Stomach (tissue), 4 donors: ENCODE data around the gene EIF4E.

ENCODE experiments used
- POLR2AphosphoS5 ChIP-seq, 3 donors: sonication (generic); formaldehyde crosslinking; IDR thresholded peaks; one replicate each; pipeline ENCODE4 v1.6.1; 2016; ENCODE audit warnings: antibody characterized with exemption in 3 of 3
- TF ChIP-seq, protein P1 (sequence below), 7 experiments: fragments of 450-650 bp in 4 of 7; fragments of 200-600 bp in 3 of 7; sonication (generic) in 3 of 7; IDR thresholded peaks; one replicate each; pipeline ENCODE4 v1.5.1; 2016 to 2019; ENCODE audit warnings: antibody characterized with exemption in 7 of 7, control low read depth in 2 of 7, mild to moderate bottlenecking in 1 of 7

DNA sequence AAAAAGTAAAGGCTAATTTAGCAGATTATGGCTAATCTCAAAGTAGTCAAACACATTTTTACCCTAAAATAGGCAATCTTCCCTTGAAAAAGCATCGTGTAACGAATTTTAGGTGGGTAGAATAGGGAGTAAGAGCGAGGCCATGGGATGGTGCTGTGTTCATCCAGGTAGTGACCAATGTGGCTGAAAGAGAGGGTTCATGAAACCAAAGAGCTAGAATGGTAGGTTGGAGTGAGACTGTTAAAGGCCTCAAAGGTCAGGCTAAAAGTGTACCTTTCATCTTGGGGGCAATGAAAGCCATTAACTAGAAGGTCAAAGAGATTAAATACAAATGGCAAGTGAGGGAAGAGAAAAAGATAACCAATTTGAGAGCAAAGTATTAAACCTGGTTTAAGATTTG lies 23.6 kb downstream of the EIF4E start:
- TF ChIP-seq, protein P1, sequence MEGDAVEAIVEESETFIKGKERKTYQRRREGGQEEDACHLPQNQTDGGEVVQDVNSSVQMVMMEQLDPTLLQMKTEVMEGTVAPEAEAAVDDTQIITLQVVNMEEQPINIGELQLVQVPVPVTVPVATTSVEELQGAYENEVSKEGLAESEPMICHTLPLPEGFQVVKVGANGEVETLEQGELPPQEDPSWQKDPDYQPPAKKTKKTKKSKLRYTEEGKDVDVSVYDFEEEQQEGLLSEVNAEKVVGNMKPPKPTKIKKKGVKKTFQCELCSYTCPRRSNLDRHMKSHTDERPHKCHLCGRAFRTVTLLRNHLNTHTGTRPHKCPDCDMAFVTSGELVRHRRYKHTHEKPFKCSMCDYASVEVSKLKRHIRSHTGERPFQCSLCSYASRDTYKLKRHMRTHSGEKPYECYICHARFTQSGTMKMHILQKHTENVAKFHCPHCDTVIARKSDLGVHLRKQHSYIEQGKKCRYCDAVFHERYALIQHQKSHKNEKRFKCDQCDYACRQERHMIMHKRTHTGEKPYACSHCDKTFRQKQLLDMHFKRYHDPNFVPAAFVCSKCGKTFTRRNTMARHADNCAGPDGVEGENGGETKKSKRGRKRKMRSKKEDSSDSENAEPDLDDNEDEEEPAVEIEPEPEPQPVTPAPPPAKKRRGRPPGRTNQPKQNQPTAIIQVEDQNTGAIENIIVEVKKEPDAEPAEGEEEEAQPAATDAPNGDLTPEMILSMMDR (IDR thresholded peaks at IDR 0.05), result no peak
- TF ChIP-seq POLR2AphosphoS5 (IDR thresholded peaks at IDR 0.05), result no peak
